ENCODE results near the gene MAP3K7. TPM values are rescaled to one million over a fixed set of nuclear protein-coding genes. Genes with fewer than 3 reads are reported as not detected.

The MAP3K7 gene
- total RNA-seq, 4 donors from 2014 or later, result 18.4 to 26.6 (median 22.6) TPM

DNA sequence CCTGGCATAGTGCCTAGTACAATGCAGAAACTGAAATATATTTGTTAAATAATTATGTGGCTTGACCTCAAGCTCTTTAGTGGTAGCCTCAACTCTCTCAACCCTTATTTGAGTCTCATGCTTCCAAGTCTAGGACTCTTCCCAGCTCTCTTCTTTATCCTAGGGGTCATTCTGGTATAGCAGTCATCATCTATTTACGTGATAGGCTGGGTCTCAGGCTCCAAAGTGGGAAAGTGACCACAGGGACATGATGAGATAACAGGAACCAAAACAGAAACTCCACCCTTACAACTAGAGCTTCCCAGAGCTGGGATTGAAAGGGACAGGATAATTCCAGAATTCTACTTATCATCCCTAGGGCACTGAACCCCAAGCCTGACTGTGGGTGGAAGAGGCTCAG, 17.7 kb upstream of the MAP3K7 start:
- H3K4me3 ChIP-seq, result no peak overlapping the region
- WGBS, 2 donors (ENCODE audit: low coverage in 1 of 2), result 83% methylated on average over 1 of the region's 1 CpG; no CpG with 5 or more reads in 1 of the 2 donors

DNA sequence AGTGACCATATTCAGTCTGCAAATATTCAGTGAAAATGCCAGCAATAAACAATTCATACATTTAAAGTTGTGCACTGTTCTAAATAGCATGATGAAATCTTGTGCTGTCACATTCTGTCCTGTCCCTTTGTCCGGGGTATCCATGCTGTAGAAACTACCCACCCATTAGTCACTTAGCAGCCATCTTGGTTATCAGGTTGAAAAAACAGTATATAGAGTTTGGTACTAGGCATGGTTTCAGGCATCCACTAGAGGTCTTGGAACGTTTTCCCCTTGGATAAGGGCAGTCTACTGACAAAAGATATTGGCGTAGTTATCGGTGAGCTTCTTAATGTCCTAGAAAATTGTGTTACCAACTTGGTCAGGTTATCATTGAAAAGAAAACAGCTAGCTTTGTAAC, 12.3 kb upstream of the MAP3K7 start:
- no peaks in the 10 kb centered on the region for H3K9me3 ChIP-seq
- TF ChIP-seq POLR2AphosphoS5 (IDR thresholded peaks at IDR 0.05) (no peak), EP300 (IDR thresholded peaks at IDR 0.05) (no peak), POLR2A (IDR thresholded peaks at IDR 0.05) (no peak)
- TF ChIP-seq, protein P1, sequence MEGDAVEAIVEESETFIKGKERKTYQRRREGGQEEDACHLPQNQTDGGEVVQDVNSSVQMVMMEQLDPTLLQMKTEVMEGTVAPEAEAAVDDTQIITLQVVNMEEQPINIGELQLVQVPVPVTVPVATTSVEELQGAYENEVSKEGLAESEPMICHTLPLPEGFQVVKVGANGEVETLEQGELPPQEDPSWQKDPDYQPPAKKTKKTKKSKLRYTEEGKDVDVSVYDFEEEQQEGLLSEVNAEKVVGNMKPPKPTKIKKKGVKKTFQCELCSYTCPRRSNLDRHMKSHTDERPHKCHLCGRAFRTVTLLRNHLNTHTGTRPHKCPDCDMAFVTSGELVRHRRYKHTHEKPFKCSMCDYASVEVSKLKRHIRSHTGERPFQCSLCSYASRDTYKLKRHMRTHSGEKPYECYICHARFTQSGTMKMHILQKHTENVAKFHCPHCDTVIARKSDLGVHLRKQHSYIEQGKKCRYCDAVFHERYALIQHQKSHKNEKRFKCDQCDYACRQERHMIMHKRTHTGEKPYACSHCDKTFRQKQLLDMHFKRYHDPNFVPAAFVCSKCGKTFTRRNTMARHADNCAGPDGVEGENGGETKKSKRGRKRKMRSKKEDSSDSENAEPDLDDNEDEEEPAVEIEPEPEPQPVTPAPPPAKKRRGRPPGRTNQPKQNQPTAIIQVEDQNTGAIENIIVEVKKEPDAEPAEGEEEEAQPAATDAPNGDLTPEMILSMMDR (IDR thresholded peaks at IDR 0.05), result no peak
- ATAC-seq, result no peak
- peaks cover 35% of the 10 kb centered on the region for H3K27me3 ChIP-seq
- H3K4me3 ChIP-seq, result no peak overlapping the region
- H3K4me1 ChIP-seq, result no peaks in the 10 kb centered on the region
- H3K27ac ChIP-seq, result no peak overlapping the region
- 73 to 74% methylated on average over 4 of the region's 4 CpGs for WGBS, 2 donors (ENCODE audit: low coverage in 1 of 2)
- no peaks in the 10 kb centered on the region for H3K36me3 ChIP-seq

More for the DNA sequence above, 17.7 kb upstream of the MAP3K7 start:
- Histone ChIP-seq H3K27me3 (peaks cover 15% of the 10 kb centered on the region), H3K9me3 (no peaks in the 10 kb centered on the region), H3K36me3 (no peaks in the 10 kb centered on the region), H3K4me1 (no peaks in the 10 kb centered on the region), H3K27ac (no peak overlapping the region)
- TF ChIP-seq POLR2AphosphoS5 (IDR thresholded peaks at IDR 0.05) (no peak), POLR2A (IDR thresholded peaks at IDR 0.05) (no peak), EP300 (IDR thresholded peaks at IDR 0.05) (no peak)
- TF ChIP-seq, protein P1 (IDR thresholded peaks at IDR 0.05), result no peak
- ATAC-seq, result no peak

DNA sequence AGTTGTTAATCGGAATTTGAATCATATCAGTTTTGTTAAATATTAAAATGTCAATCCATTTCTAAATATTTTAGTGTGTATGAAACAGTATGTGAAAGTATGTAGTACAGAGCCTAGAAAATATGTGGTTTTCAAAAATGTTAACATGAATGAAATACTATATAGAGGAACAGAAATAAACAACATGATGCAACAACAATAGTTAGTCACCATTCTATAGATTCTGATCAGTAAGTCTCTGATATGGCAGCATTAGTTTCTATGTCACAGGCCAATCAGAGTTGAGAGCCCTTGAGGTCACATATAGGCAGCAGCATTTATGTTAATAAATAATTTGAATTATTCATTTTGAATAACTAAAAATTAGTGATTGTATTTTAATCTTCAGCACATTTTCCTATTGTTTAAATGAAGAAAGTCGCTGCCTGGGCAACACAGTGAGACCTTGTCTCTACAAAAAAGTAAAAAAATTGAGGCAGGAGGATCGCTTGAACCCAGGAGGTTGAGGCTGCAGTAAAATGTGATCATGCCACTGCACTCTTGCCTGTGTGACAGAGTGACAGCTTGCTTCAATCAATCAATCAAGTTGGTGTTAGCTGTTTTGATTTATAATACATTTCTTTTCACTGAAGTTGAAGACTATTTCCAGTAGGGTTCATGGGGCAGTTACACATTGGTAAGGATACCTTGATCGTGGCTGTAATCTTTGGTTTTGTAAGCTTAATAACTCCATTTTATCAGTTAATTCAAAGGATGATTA, 11.5 kb upstream of the MAP3K7 start:
- H3K36me3 ChIP-seq, result no peaks in the 10 kb centered on the region
- no peak for ATAC-seq
- H3K27me3 ChIP-seq, result peaks cover 27% of the 10 kb centered on the region
- H3K27ac ChIP-seq, result no peak overlapping the region
- H3K4me3 ChIP-seq, result no peak overlapping the region
- H3K4me1 ChIP-seq, result no peaks in the 10 kb centered on the region
- WGBS, 2 donors (ENCODE audit: low coverage in 1 of 2), result 83 to 91% methylated on average over 4 of the region's 4 CpGs
- H3K9me3 ChIP-seq, result no peaks in the 10 kb centered on the region
- TF ChIP-seq POLR2A (IDR thresholded peaks at IDR 0.05), result no peak
- TF ChIP-seq, protein P1 (IDR thresholded peaks at IDR 0.05), result no peak

DNA sequence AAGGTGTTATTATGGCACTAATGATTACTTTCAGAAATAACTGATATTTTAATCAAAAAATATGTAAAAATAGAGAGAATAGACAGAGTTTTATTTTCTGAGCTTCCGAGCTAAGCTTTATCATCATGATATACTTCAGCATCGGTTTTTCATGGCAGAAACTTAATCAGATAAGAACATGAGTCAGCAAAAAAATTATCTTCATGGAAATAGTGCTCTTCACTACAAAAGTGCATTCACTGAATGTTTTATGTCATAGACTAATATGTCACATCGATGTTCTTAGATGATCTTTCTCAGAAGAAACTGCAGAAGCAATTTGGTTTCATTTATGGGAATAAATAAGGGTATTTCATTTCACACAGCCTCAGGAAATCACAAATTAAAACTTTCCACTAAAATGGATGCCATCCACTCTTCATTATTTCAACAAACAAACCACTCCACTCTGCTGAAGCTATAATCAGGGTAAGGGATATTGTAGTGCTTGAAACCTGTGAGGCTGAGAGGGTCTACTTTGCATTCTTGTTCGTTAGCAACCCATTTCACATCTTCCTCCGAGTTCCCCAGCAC, 10.2 kb upstream of the MAP3K7 start:
- ATAC-seq, result no peak
- WGBS, 2 donors (ENCODE audit: low coverage in 1 of 2), result 49 to 58% methylated on average over 5 of the region's 5 CpGs
- no peaks in the 10 kb centered on the region for H3K36me3 ChIP-seq

More for the DNA sequence above, 10.2 kb upstream of the MAP3K7 start:
- TF ChIP-seq, protein P1 (IDR thresholded peaks at IDR 0.05), result no peak
- TF ChIP-seq POLR2A (IDR thresholded peaks at IDR 0.05) (no peak), POLR2AphosphoS5 (IDR thresholded peaks at IDR 0.05) (no peak), EP300 (IDR thresholded peaks at IDR 0.05) (no peak)
- H3K27me3 ChIP-seq, result peaks cover 20% of the 10 kb centered on the region
- H3K4me1 ChIP-seq, result no peaks in the 10 kb centered on the region
- no peak overlapping the region for H3K27ac ChIP-seq
- no peak overlapping the region for H3K4me3 ChIP-seq
- no peaks in the 10 kb centered on the region for H3K9me3 ChIP-seq

Measured in gastroesophageal sphincter (tissue), 4 donors.